SK-N-MC (cell line): ENCODE measurements around the gene DIPK1B.

Source experiments
- DNase-seq: peaks from one replicate; pipeline ENCODE4 v3.0.0-alpha.2; 2011; ENCODE audit warnings: low read depth, low spot score
- H3K27ac ChIP-seq: fragments of 200-600 bp; sonication (generic); 2 replicates; pipeline ENCODE4 v1.5.1; 2016; ENCODE audit warnings: mixed run types
- H3K36me3 ChIP-seq: fragments of 200-600 bp; sonication (generic); 2 replicates; pipeline ENCODE4 v1.6.1; 2017; ENCODE audit warnings: antibody characterized with exemption, low read length, mixed read lengths; ENCODE audit not compliant: insufficient read depth
- H3K4me3 ChIP-seq: fragments of 200-600 bp; sonication (generic); 2 replicates; pipeline ENCODE4 v1.5.1; 2016
- H3K9ac ChIP-seq: fragments of 200-600 bp; sonication (generic); 2 replicates; pipeline ENCODE4 v1.8.0; 2017; ENCODE audit warnings: mixed run types, mixed read lengths; ENCODE audit not compliant: insufficient read length
- H3K9me3 ChIP-seq: fragments of 200-600 bp; sonication (generic); 2 replicates; pipeline ENCODE4 v1.6.1; 2017; ENCODE audit warnings: low read depth, mild to moderate bottlenecking, antibody characterized with exemption, low read length, moderate library complexity, mixed read lengths
- EZH2 ChIP-seq: fragments of 200-600 bp; sonication (generic); IDR thresholded peaks from one replicate; pipeline ENCODE4 v1.6.1; 2017; ENCODE audit warnings: antibody characterized with exemption
- FOXP2 ChIP-seq: optimal IDR thresholded peaks from 2 replicates; pipeline ENCODE3; 2011; ENCODE audit warnings: mild to moderate bottlenecking, moderate library complexity; ENCODE audit not compliant: insufficient read depth; ENCODE audit errors: extremely low read length, control extremely low read depth
- POLR2AphosphoS5 ChIP-seq: IDR thresholded peaks from 2 replicates; pipeline ENCODE4 v1.6.1; 2012; ENCODE audit warnings: mild to moderate bottlenecking, low read depth, low read length, borderline replicate concordance

Gene DIPK1B

GRCh38 chr9:136711751-136712689, at the start of gene DIPK1B:
TSS of gene DIPK1B (plus strand) at chr9:136712572. CDS start at chr9:136712666, 94 bp downstream.
- Histone ChIP-seq H3K9ac (peak within 1 kb of the TSS; percentile 79), H3K27ac (no peak within 1 kb of the TSS), H3K4me3 (peak within 1 kb of the TSS; percentile 89), H3K9me3 (no peaks in the 10 kb centered on the region), H3K36me3 (no peaks in the 10 kb centered on the region)
- no peak for DNase-seq
- TF ChIP-seq EZH2 (no peak), FOXP2 (no peak), POLR2AphosphoS5 (no peak)

- H3K4me3 ChIP-seq = no peak within 1 kb of the TSS
Measured at GRCh38 chr9:136662656-136663581, 49.5 kb upstream of the DIPK1B start, which contains the start of gene EGFL7. TSS of gene EGFL7 (plus strand) at chr9:136662916. CDS start at chr9:136668283, 5,367 bp downstream.

GRCh38 chr9:136664000-136664915, 48.1 kb upstream of the DIPK1B start:
- Histone ChIP-seq H3K27ac (no peak overlapping the region), H3K4me3 (no peak overlapping the region), H3K9ac (no peak overlapping the region), H3K36me3 (no peaks in the 10 kb centered on the region), H3K9me3 (no peaks in the 10 kb centered on the region)
- no peak for DNase-seq
- TF ChIP-seq POLR2AphosphoS5 (no peak), EZH2 (no peak), FOXP2 (no peak)

More at GRCh38 chr9:136662656-136663581, 49.5 kb upstream of the DIPK1B start, which contains the start of gene EGFL7:
- TF ChIP-seq FOXP2 (no peak), EZH2 (no peak), POLR2AphosphoS5 (no peak)
- Histone ChIP-seq H3K36me3 (no peaks in the 10 kb centered on the region), H3K27ac (no peak within 1 kb of the TSS), H3K9me3 (no peaks in the 10 kb centered on the region), H3K9ac (no peak within 1 kb of the TSS)
- no peak for DNase-seq

GRCh38 chr9:136665111-136665703, 47.2 kb upstream of the DIPK1B start:
- H3K27ac ChIP-seq = no peak overlapping the region
- no peaks in the 10 kb centered on the region for H3K36me3 ChIP-seq
- no peak for DNase-seq
- H3K4me3 ChIP-seq = peak overlapping the region; percentile 49; the same call in 1 of the 2 replicates
- TF ChIP-seq POLR2AphosphoS5 = no peak
- TF ChIP-seq EZH2 = no peak
- TF ChIP-seq FOXP2 = no peak
- no peaks in the 10 kb centered on the region for H3K9me3 ChIP-seq
- no peak overlapping the region for H3K9ac ChIP-seq

- no peak overlapping the region for H3K27ac ChIP-seq
- DNase-seq = no peak
- peak overlapping the region; percentile 76 for H3K4me3 ChIP-seq
- H3K36me3 ChIP-seq = no peaks in the 10 kb centered on the region
- H3K9me3 ChIP-seq = no peaks in the 10 kb centered on the region
- H3K9ac ChIP-seq = peak overlapping the region; percentile 65
- TF ChIP-seq FOXP2 = no peak
- no peak for TF ChIP-seq EZH2
- TF ChIP-seq POLR2AphosphoS5 = no peak
Measured at GRCh38 chr9:136665704-136666371, 46.5 kb upstream of the DIPK1B start.

DNA sequence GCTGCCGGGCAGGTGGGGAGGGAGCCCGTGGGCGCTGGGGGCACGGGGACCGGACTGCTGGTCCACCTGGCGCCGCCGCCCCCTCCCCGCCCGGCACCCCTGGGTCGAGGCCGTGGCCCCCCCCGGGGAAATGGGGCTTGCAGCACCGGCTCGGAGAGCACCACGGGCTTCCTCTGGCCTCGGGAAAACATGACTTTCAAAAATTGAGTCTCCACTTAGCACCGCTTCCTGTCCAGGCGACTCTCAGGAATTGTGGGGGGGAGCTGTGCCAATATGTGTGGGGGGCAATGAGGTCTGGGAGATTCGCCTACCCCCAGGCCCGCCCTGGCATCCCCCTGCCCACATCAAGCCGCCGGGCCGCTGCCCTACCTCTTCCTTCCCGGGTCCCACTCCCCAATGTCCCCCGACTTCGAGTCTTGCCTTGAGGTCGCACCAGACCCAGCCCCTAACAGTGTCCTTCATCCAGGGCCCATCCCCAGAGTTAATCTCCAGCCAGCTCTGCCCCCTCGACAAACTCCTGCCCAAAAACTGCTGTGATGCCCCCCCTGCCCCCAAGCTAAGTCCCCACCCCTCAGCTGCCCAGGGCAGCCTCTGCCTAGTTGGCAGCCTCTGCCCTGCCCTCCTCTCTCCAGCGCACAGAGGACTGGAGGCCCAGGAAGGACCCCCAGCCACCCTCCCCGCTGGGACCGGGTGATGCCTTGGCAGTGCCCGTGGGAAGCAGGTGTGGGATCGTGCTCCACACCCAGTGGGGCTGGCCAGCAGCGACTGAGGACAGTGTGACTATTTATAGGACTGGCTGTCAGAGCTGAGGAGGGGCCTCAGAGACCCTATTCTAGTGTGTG, 45.8 kb upstream of the DIPK1B start:
- Histone ChIP-seq H3K27ac (peak overlapping the region; percentile 54), H3K9me3 (no peaks in the 10 kb centered on the region), H3K4me3 (peak overlapping the region; percentile 76), H3K36me3 (no peaks in the 10 kb centered on the region), H3K9ac (peak overlapping the region; percentile 65)
- no peak for DNase-seq
- no peak for TF ChIP-seq FOXP2
- TF ChIP-seq EZH2 = no peak
- no peak for TF ChIP-seq POLR2AphosphoS5
